Endothelial cell of umbilical vein (primary cell): ENCODE results near the gene HUS1. TPM values are rescaled to one million over a fixed set of nuclear protein-coding genes. Genes with fewer than 3 reads are reported as not detected.
A peak's percentile ranks its signal among the peaks of the same experiment; 100 is the strongest.

Experiments used
- BruUV-seq: library from RNA; stranded (reverse); fragments of 400-500 nt; replicated peaks from 2 replicates; lab custom pipeline; 2021; lab: Mats Ljungman, UMichigan
- CTCF ChIA-PET: fragments of 300-600, 350-600 bp; sonication (Branson Sonifier 250); formaldehyde crosslinking; loops from one replicate; lab custom pipeline; 2021; ENCODE audit warnings: antibody characterized with exemption, inconsistent platforms; lab: Charles Lee
- POLR2A ChIA-PET: fragments of 300-600, 350-600 bp; sonication (Branson Sonifier 250); formaldehyde crosslinking; loops from one replicate; lab custom pipeline; 2021; ENCODE audit warnings: antibody characterized with exemption, inconsistent platforms; lab: Charles Lee
- DNase-seq: peaks from one replicate; pipeline ENCODE4 v3.0.0-alpha.2; 2011; ENCODE audit warnings: low read depth, low spot score
- FAIRE-seq: peaks from 2 replicates; lab custom pipeline; 2011; peaks lifted over from hg19 to GRCh38; lab: Jason Lieb, UNC
- H2AFZ ChIP-seq: 2 replicates; pipeline ENCODE4 v1.6.0; 2012; ENCODE audit warnings: low read depth, low read length, control low read depth, inconsistent platforms
- H3K27ac ChIP-seq: 2 replicates; pipeline ENCODE4 v1.5.1; 2011; ENCODE audit warnings: low read depth, mild to moderate bottlenecking, control low read depth, low read length, moderate library complexity; ENCODE audit not compliant: insufficient read depth
- H3K27me3 ChIP-seq, 2 experiments: 2 replicates each; pipeline versions ENCODE4 v1.6.0 to v1.6.1; 2011; ENCODE audit warnings: low read length in 2 of 2, mixed read lengths in 1 of 2; ENCODE audit not compliant: control insufficient read depth in 2 of 2, insufficient read depth in 2 of 2
- H3K36me3 ChIP-seq, 2 experiments: 2 replicates in 1 of 2; 3 replicates in 1 of 2; pipeline ENCODE4 v1.5.1; 2011; ENCODE audit warnings: low read length in 2 of 2, mild to moderate bottlenecking in 1 of 2, moderate library complexity in 1 of 2; ENCODE audit not compliant: control insufficient read depth in 2 of 2, insufficient read depth in 2 of 2; ENCODE audit errors: extremely low read depth in 1 of 2
- H3K4me1 ChIP-seq: 3 replicates; pipeline ENCODE4 v1.5.1; 2011; ENCODE audit warnings: mild to moderate bottlenecking, low read length; ENCODE audit not compliant: control insufficient read depth, insufficient read depth; ENCODE audit errors: extremely low read depth
- H3K4me2 ChIP-seq: 2 replicates; pipeline ENCODE4 v1.6.1; 2011; ENCODE audit warnings: low read length, control low read depth, mixed read lengths; ENCODE audit not compliant: insufficient read depth
- H3K4me3 ChIP-seq, 3 experiments: fragments of 200-600 bp in 1 of 3; sonication (generic), shearing (Covaris generic) in 1 of 3; replicated peaks in 1 of 3; 2 replicates each; pipeline ENCODE4 v1.5.1; 2011 to 2016; ENCODE audit warnings: control low read depth in 3 of 3, low read length in 3 of 3, mild to moderate bottlenecking in 2 of 3, inconsistent platforms in 1 of 3, low read depth in 1 of 3, moderate library complexity in 1 of 3; ENCODE audit not compliant: insufficient read depth in 1 of 3
- H3K79me2 ChIP-seq: 2 replicates; pipeline ENCODE4 v1.6.0; 2012; ENCODE audit warnings: low read length, inconsistent platforms; ENCODE audit not compliant: control insufficient read depth, insufficient read depth
- H3K9ac ChIP-seq: replicated peaks from 2 replicates; pipeline ENCODE3; 2011; ENCODE audit warnings: low read length, control low read depth; ENCODE audit not compliant: insufficient read depth; ENCODE audit errors: extremely low read depth
- H3K9me1 ChIP-seq: replicated peaks from 3 replicates; pipeline ENCODE4 v1.6.0; 2011; ENCODE audit warnings: mild to moderate bottlenecking, low read length; ENCODE audit not compliant: control insufficient read depth, insufficient read depth; ENCODE audit errors: extremely low read depth
- H3K9me3 ChIP-seq: replicated peaks from 2 replicates; pipeline ENCODE4 v1.5.1; 2012; ENCODE audit warnings: low read length, inconsistent platforms; ENCODE audit not compliant: control insufficient read depth, insufficient read depth
- H4K20me1 ChIP-seq: replicated peaks from 2 replicates; pipeline ENCODE3; 2011; ENCODE audit warnings: mild to moderate bottlenecking, low read length; ENCODE audit not compliant: control insufficient read depth, insufficient read depth; ENCODE audit errors: extremely low read depth
- CTCF ChIP-seq, 2 donors: IDR thresholded peaks; 1 replicate in 1 of 2; 2 replicates in 1 of 2; pipeline ENCODE4 v1.5.1; 2011; ENCODE audit warnings: low read length in 2 of 2, mild to moderate bottlenecking in 2 of 2, moderate library complexity in 2 of 2, control low read depth in 1 of 2, inconsistent platforms in 1 of 2, low read depth in 1 of 2; ENCODE audit not compliant: insufficient read depth in 1 of 2; ENCODE audit errors: extremely low read depth in 1 of 2
- FOS ChIP-seq: IDR thresholded peaks from 2 replicates; pipeline ENCODE4 v1.6.1; 2011; ENCODE audit warnings: mild to moderate bottlenecking, low read length, moderate library complexity, borderline replicate concordance; ENCODE audit not compliant: insufficient read depth
- POLR2A ChIP-seq: IDR thresholded peaks from 2 replicates; pipeline ENCODE4 v1.6.1; 2012; ENCODE audit warnings: low read depth, mild to moderate bottlenecking, control low read depth, low read length
- dilution Hi-C: fragments of 300-500 bp; cut with MboI; formaldehyde crosslinking; loops from one replicate; pipeline ENCODE4 v1.15.0; 2019; ENCODE audit warnings: low sequenced_read_pairs; ENCODE audit not compliant: extremely low pct_ligation_motif_present
- intact Hi-C: fragments of 100-400 bp; cut with micrococcal nuclease; formaldehyde crosslinking; loops from one replicate; pipeline ENCODE4 v1.10.0; 2022
- polyA plus RNA-seq, 4 experiments: library from polyadenylated mRNA; depleted of rRNA in 3 of 4; stranded (reverse) in 3 of 4; unstranded in 1 of 4; fragments of >200 nt; gene quantifications; 2 replicates each; pipeline versions ENCODE4 v1.2.1 to v1.2.3, GENCODE V29; 2011 to 2012; ENCODE audit warnings: missing spikeins in 1 of 4
- total RNA-seq: library from RNA; stranded (reverse); gene quantifications from 2 replicates; pipeline ENCODE4 v1.2.3, GENCODE V29; 2021
- TF ChIP-seq, protein P1 (sequence below): IDR thresholded peaks from 2 replicates; pipeline ENCODE4 v1.6.1; 2011; ENCODE audit not compliant: insufficient read depth, insufficient read length

The HUS1 gene
- total and polyA plus RNA-seq, 2 donors (not counting 3 experiments of a cell fraction or from before 2014, with no cell fraction given): 21.4 to 49.7 TPM

DNA sequence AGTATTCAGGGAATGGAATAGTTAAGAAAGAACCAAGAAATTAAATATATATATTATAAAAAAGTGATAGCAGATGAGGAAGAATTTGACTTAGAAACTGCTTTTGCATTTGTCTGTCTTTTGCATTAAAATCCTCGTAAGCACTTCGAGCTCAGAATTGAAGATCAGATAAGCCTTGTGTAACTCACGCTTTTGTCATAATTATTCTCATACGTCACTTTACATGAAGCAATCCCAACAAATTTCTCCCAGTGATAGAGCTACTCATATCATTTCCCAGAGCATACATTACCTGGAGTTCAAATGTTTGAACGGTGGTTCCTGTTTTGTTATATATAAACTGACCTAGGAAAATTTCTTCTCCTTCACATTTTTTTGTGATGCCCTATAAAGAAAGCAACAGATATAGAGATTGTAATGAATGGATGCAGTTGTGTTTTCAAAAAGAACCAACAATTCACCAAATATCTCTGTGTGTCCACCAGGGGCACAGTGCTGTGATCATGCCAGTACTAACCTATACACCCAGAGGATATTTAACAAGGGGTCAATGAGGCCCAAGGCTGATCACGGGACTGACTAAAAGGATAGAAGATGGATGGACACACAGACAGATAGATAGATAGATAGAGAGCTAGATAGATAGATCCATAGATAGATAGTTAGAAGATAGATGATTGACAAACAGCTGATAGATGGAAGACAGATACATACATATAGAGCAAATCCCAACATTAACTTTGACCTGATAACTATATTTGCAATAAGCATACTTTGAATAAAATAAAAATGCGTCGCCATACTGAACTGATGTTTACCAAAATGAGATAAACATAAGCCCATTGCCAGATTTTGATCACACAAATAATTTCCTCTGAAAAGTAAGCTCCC, 9.3 kb upstream of the HUS1 start:
- dilution Hi-C loops: no loop called here
- DNase-seq (no peak), FAIRE-seq (no peak)
- Histone ChIP-seq H3K4me3 (no peak overlapping the region), H3K79me2 (no peaks in the 10 kb centered on the region), H3K4me1 (peaks cover 7% of the 10 kb centered on the region), H3K9me3 (no peaks in the 10 kb centered on the region), H2AFZ (no peak overlapping the region), H3K27me3 (peaks cover 0 to under 1% of the 10 kb centered on the region in 2 experiments), H3K4me2 (no peak overlapping the region), H4K20me1 (no peaks in the 10 kb centered on the region), H3K9me1 (no peaks in the 10 kb centered on the region), H3K27ac (no peak overlapping the region), H3K9ac (no peak overlapping the region), H3K36me3 (no peaks in the 10 kb centered on the region)
- TF ChIP-seq, protein P1, sequence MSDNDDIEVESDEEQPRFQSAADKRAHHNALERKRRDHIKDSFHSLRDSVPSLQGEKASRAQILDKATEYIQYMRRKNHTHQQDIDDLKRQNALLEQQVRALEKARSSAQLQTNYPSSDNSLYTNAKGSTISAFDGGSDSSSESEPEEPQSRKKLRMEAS: no peak
- peak; percentile 44 to 51 for TF ChIP-seq CTCF (IDR thresholded peaks at IDR 0.05; ENCODE audit: extremely low read depth in 1 of 2, insufficient read depth in 1 of 2, low read depth in 1 of 2, low read length in 2 of 2)
- intact Hi-C loops: no loop called here
- CTCF ChIA-PET: interaction anchor here (0.6 to 3.1 kb wide), 17 partner anchors 9 to 723 kb away, joined by 3 to 58 read pairs (median 4); partner anchors contain the start of gene HUS1
- no TSS peak for BruUV-seq
- POLR2A ChIA-PET: no interaction called here

- Histone ChIP-seq H3K9me1 (no peaks in the 10 kb centered on the region), H3K9ac (no peak overlapping the region), H3K27ac (no peak overlapping the region), H3K4me1 (peaks cover 11% of the 10 kb centered on the region), H2AFZ (no peak overlapping the region), H3K9me3 (no peaks in the 10 kb centered on the region), H3K79me2 (peaks cover 12% of the 10 kb centered on the region), H3K4me3 (no peak overlapping the region), H4K20me1 (no peaks in the 10 kb centered on the region), H3K36me3 (peaks cover 2 to 4% of the 10 kb centered on the region in 2 experiments), H3K27me3 (peaks cover 0 to 4% of the 10 kb centered on the region in 2 experiments), H3K4me2 (no peak overlapping the region)
- CTCF ChIA-PET: interaction anchor here (0.7 to 2.3 kb wide), 6 partner anchors 9 to 716 kb away, joined by 3 to 12 read pairs (median 4); partner anchors contain the start of gene PKD1L1
- dilution Hi-C loops: no loop called here
- POLR2A ChIA-PET: no interaction called here
- no peak for TF ChIP-seq CTCF (IDR thresholded peaks at IDR 0.05; ENCODE audit: extremely low read depth in 1 of 2, insufficient read depth in 1 of 2, low read depth in 1 of 2, low read length in 2 of 2)
- TF ChIP-seq FOS: no peak
- no peak for TF ChIP-seq POLR2A
- no TSS peak for BruUV-seq
- DNase-seq (no peak), FAIRE-seq (no peak)
- intact Hi-C loops: no loop called here
These were observed 3.2 kb upstream of the HUS1 start for GRCh38 chr7:47982610-47983009.
